Breast epithelium (tissue), 4 donors: ENCODE results near the gene RERG. TPM values are rescaled to one million over a fixed set of nuclear protein-coding genes. Genes with fewer than 3 reads are reported as not detected.

Source experiments
- DNase-seq, 2 donors: peaks; one replicate each; pipeline ENCODE4 v3.0.0-alpha.2; 2019; ENCODE audit warnings: low spot score in 2 of 2
- H3K27ac ChIP-seq, 2 donors: fragments of 200-600 bp; sonication (generic) in 1 of 2; one replicate each; pipeline ENCODE4 v1.5.1; 2016 to 2019; ENCODE audit warnings: mild to moderate bottlenecking in 1 of 2
- H3K27me3 ChIP-seq, 2 donors: fragments of 200-600 bp; sonication (generic) in 1 of 2; one replicate each; pipeline versions ENCODE4 v1.5.1 to v1.6.0; 2017 to 2019; ENCODE audit warnings: control low read depth in 1 of 2, mild to moderate bottlenecking in 1 of 2
- H3K36me3 ChIP-seq: fragments of 200-600 bp; one replicate; pipeline ENCODE4 v1.5.1; 2019
- H3K4me1 ChIP-seq, 2 donors: fragments of 200-600 bp; sonication (generic); one replicate each; pipeline ENCODE4 v1.5.1; 2016 to 2019; ENCODE audit warnings: control low read depth in 1 of 2
- H3K4me3 ChIP-seq, 3 donors: fragments of 200-600 bp; sonication (generic); 1 replicate in 2 of 3; 2 replicates in 1 of 3; pipeline ENCODE4 v1.5.1; 2016 to 2019; ENCODE audit warnings: mild to moderate bottlenecking in 3 of 3, moderate library complexity in 2 of 3
- H3K9me3 ChIP-seq, 2 donors: fragments of 200-600 bp; sonication (generic) in 1 of 2; one replicate each; pipeline ENCODE4 v1.5.1; 2016 to 2019; ENCODE audit warnings: control low read depth in 1 of 2
- POLR2A ChIP-seq: fragments of 450-650 bp; IDR thresholded peaks from one replicate; pipeline ENCODE4 v1.6.1; 2016; ENCODE audit warnings: antibody characterized with exemption, mild to moderate bottlenecking, moderate library complexity
- POLR2AphosphoS5 ChIP-seq, 3 donors: sonication (generic); formaldehyde crosslinking; IDR thresholded peaks; one replicate each; pipeline ENCODE4 v1.6.1; 2017; ENCODE audit warnings: antibody characterized with exemption in 3 of 3
- intact Hi-C: fragments of 100-400 bp; cut with DNase I; formaldehyde crosslinking; loops from one replicate; pipeline ENCODE4 v1.15.1; 2023; ENCODE audit warnings: low total_unique reads
- total RNA-seq, 3 donors: library from RNA; depleted of rRNA; stranded (reverse); fragments of >200 nt; gene quantifications; one replicate each; pipeline ENCODE4 v1.1.0, GENCODE V29; 2016
- TF ChIP-seq, protein P1 (sequence below), 3 donors: fragments of 450-650 bp; IDR thresholded peaks; one replicate each; pipeline ENCODE4 v1.5.1; 2016 to 2017; ENCODE audit warnings: antibody characterized with exemption in 3 of 3, mild to moderate bottlenecking in 3 of 3, moderate library complexity in 3 of 3

RERG gene
- total RNA-seq, 3 donors from 2014 or later, result 16.3 to 126 (median 60.0) TPM

DNA sequence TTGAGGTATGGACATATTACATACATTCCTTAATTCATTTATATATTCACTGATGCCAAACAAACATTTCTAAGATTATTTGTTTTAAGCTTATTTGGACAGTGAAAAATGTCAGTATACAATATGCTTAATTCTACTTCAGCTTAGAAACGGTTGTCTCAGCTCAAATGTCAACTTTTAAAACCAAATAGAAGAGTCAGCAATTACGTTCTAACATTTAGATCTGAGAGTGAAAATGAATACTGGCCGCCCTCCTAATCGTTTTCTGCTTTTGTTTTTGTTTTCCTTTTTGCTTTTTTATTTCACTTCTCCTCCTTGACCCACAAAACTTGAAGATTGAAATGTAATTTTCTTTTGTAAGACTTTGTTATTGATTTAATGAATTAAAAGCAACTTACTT lies 19.7 kb upstream of the RERG start:
- H3K27ac ChIP-seq, result no peak overlapping the region
- no peaks in the 10 kb centered on the region for H3K27me3 ChIP-seq

DNA sequence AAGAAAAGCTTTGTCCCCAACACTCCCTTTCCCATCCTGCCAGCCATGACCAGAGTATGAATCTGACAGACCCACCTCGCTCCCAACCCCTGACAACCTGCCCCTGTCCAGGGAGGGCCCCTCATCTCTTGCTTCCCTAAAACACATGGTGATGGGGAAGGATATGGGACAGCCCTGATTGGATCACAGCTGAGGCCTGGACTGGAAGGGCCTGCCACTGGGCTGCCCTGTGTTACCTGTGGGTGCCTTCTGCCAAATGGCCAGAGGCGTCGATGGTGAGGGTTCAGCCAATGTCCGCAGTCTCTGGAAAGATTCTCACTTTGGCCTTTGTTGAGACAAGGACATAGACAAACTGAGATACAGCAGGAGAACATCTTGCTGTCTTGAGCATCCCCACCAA lies 13.3 kb upstream of the RERG start:
- Histone ChIP-seq H3K4me3 (no peak overlapping the region), H3K27me3 (no peaks in the 10 kb centered on the region), H3K4me1 (no peaks in the 10 kb centered on the region), H3K36me3 (no peaks in the 10 kb centered on the region), H3K27ac (no peak overlapping the region), H3K9me3 (no peaks in the 10 kb centered on the region)
- TF ChIP-seq, protein P1, sequence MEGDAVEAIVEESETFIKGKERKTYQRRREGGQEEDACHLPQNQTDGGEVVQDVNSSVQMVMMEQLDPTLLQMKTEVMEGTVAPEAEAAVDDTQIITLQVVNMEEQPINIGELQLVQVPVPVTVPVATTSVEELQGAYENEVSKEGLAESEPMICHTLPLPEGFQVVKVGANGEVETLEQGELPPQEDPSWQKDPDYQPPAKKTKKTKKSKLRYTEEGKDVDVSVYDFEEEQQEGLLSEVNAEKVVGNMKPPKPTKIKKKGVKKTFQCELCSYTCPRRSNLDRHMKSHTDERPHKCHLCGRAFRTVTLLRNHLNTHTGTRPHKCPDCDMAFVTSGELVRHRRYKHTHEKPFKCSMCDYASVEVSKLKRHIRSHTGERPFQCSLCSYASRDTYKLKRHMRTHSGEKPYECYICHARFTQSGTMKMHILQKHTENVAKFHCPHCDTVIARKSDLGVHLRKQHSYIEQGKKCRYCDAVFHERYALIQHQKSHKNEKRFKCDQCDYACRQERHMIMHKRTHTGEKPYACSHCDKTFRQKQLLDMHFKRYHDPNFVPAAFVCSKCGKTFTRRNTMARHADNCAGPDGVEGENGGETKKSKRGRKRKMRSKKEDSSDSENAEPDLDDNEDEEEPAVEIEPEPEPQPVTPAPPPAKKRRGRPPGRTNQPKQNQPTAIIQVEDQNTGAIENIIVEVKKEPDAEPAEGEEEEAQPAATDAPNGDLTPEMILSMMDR (IDR thresholded peaks at IDR 0.05), result no peak
- no peak for TF ChIP-seq POLR2AphosphoS5 (IDR thresholded peaks at IDR 0.05)
- TF ChIP-seq POLR2A, result no peak
- intact Hi-C loops, result no loop called here
- DNase-seq, result no peak

More for the DNA sequence above, 19.7 kb upstream of the RERG start:
- TF ChIP-seq POLR2A (no peak), POLR2AphosphoS5 (IDR thresholded peaks at IDR 0.05) (no peak)
- Histone ChIP-seq H3K4me3 (no peak overlapping the region), H3K9me3 (no peaks in the 10 kb centered on the region), H3K4me1 (no peaks in the 10 kb centered on the region), H3K36me3 (no peaks in the 10 kb centered on the region)
- no peak for DNase-seq
- intact Hi-C loops, result no loop called here

DNA sequence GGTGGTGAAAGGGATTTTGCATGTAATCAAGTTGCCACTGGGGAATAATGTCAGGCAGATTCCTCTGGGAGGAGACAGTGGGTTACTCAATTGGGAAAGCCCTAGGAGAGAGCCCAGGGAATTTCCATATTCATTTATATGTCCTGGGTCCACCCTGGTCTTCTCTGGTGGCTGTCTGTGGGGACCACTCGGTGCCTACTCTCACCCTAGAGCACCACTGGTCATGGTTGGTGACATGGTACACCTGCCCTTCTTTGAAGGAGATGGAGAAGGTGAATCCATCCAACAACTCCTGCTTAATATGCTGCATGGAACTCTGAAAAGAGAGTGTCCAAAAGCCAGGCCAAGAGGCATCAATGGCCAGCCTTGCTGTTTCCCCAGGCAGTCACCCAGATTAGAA lies 12.8 kb upstream of the RERG start:
- no peaks in the 10 kb centered on the region for H3K27me3 ChIP-seq
- no peaks in the 10 kb centered on the region for H3K9me3 ChIP-seq
- DNase-seq, result no peak
- H3K36me3 ChIP-seq, result no peaks in the 10 kb centered on the region
- no peaks in the 10 kb centered on the region for H3K4me1 ChIP-seq
- no peak for TF ChIP-seq POLR2AphosphoS5 (IDR thresholded peaks at IDR 0.05)
- TF ChIP-seq, protein P1 (IDR thresholded peaks at IDR 0.05), result no peak
- no peak for TF ChIP-seq POLR2A
- intact Hi-C loops, result no loop called here
- H3K4me3 ChIP-seq, result no peak overlapping the region
- H3K27ac ChIP-seq, result no peak overlapping the region

DNA sequence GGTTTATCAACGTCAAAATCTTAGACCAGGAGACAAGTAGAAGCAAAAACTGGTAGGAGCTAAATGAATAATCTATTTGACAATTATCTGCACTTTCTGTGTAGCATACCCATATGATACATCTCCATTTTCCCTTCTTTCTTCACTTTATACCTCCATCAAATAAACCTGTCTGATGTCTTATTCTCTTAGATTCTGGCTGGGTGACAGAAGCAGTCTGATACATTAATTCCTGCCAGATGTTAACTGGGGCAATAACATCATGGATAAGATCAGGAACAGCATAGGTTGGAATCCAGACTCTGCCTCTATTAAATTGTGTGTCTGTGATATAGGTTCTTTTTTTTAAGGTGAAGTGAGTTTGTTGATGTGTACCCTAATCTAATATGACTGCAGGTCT lies 11.7 kb upstream of the RERG start:
- intact Hi-C loops, result no loop called here
- Histone ChIP-seq H3K36me3 (no peaks in the 10 kb centered on the region), H3K27ac (no peak overlapping the region), H3K9me3 (no peaks in the 10 kb centered on the region), H3K4me3 (no peak overlapping the region), H3K27me3 (no peaks in the 10 kb centered on the region), H3K4me1 (no peaks in the 10 kb centered on the region)
- no peak for DNase-seq
- TF ChIP-seq POLR2AphosphoS5 (IDR thresholded peaks at IDR 0.05) (no peak), POLR2A (no peak)
- TF ChIP-seq, protein P1 (IDR thresholded peaks at IDR 0.05), result no peak

DNA sequence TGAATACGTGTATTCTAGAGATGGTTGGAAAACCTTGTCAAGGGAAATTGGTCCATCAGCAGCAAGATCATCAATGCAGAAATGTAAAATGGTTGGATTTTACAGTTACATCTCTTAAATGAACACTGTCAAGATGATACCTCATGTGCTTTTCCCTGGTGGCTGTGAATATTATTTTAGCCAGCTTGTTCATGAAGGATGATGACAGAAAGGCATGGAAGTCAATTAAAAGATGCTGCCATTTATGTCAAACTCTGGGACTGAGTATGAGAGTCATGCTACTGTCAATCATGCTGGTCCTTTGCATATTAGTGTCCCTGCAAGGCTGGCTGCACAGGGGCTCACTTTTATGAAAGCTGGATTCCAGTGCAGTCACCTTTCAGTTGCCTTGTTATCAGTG lies 10.3 kb upstream of the RERG start:
- H3K4me3 ChIP-seq, result no peak overlapping the region
- intact Hi-C loops, result no loop called here
- no peak overlapping the region for H3K27ac ChIP-seq
- H3K9me3 ChIP-seq, result no peaks in the 10 kb centered on the region
- DNase-seq, result no peak
- H3K36me3 ChIP-seq, result no peaks in the 10 kb centered on the region
- TF ChIP-seq POLR2A (no peak), POLR2AphosphoS5 (IDR thresholded peaks at IDR 0.05) (no peak)
- TF ChIP-seq, protein P1 (IDR thresholded peaks at IDR 0.05), result no peak
- no peaks in the 10 kb centered on the region for H3K4me1 ChIP-seq
- H3K27me3 ChIP-seq, result no peaks in the 10 kb centered on the region

DNA sequence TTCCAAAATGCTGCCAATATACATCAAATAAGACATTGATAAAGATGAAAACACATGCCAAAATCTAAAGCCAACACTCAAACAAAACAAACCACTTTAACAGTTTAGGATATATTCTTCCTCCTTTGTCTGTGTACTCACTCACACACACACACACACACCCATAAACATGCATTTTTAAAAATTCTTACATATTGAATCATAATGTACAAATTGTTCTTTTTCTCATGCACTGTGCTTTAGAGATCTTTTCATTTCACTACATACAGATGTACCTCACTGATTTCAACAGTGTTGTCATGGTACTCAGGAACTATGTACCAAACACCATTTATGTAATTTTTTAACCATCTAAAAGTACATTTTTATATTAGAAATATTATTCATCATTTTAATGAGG lies 9.5 kb upstream of the RERG start:
- Histone ChIP-seq H3K36me3 (no peaks in the 10 kb centered on the region), H3K4me1 (no peaks in the 10 kb centered on the region), H3K27ac (no peak overlapping the region), H3K27me3 (no peaks in the 10 kb centered on the region), H3K4me3 (no peak overlapping the region), H3K9me3 (no peaks in the 10 kb centered on the region)
- TF ChIP-seq POLR2A (no peak), POLR2AphosphoS5 (IDR thresholded peaks at IDR 0.05) (no peak)
- TF ChIP-seq, protein P1 (IDR thresholded peaks at IDR 0.05), result no peak
- intact Hi-C loops, result no loop called here
- DNase-seq, result no peak
